ENCODE results near the gene ADGRL3. TPM values are rescaled to one million over a fixed set of nuclear protein-coding genes. Genes with fewer than 3 reads are reported as not detected.
"Not testable (repeated sequence)": the region's sequence is repeated elsewhere in the genome, so short reads cannot be mapped to it uniquely, and the experiment has no call there.

Gene ADGRL3
- polyA plus RNA-seq, 4 donors = 24.8 to 61.0 (median 30.1) TPM

- DNase-seq (ENCODE audit: low read depth in 4 of 4, low spot score in 3 of 4) = no peak
These were observed 723.1 kb downstream of the ADGRL3 start for GRCh38 chr4:61923179-61923578.

- no peak for DNase-seq (ENCODE audit: low read depth in 4 of 4, low spot score in 3 of 4)
These were observed 724.0 kb downstream of the ADGRL3 start for GRCh38 chr4:61924131-61924530.

GRCh38 chr4:61933527-61933926 is 733.4 kb downstream of the ADGRL3 start:
- DNase-seq (ENCODE audit: low read depth in 4 of 4, low spot score in 3 of 4) = no peak

- DNase-seq (ENCODE audit: low read depth in 4 of 4, low spot score in 3 of 4) = no peak
These were observed 734.1 kb downstream of the ADGRL3 start for GRCh38 chr4:61934198-61934597.

- no peak for DNase-seq (ENCODE audit: low read depth in 4 of 4, low spot score in 3 of 4)
These were observed 738.2 kb downstream of the ADGRL3 start for GRCh38 chr4:61938250-61938846.

GRCh38 chr4:61950625-61951024 is 750.5 kb downstream of the ADGRL3 start:
- DNase-seq (ENCODE audit: low read depth in 4 of 4, low spot score in 3 of 4) = no peak

GRCh38 chr4:61953386-61953785 is 753.3 kb downstream of the ADGRL3 start:
- DNase-seq (ENCODE audit: low read depth in 4 of 4, low spot score in 3 of 4) = no peak

- DNase-seq (ENCODE audit: low read depth in 4 of 4, low spot score in 3 of 4) = no peak
These were observed 758.5 kb downstream of the ADGRL3 start for GRCh38 chr4:61958591-61958990.

- no peak for DNase-seq (ENCODE audit: low read depth in 4 of 4, low spot score in 3 of 4)
These were observed 759.0 kb downstream of the ADGRL3 start for GRCh38 chr4:61959087-61959486.

- DNase-seq (ENCODE audit: low read depth in 4 of 4, low spot score in 3 of 4) = no peak
These were observed 784.3 kb downstream of the ADGRL3 start for GRCh38 chr4:61984260-61984909.

GRCh38 chr4:61985426-61985825 is 785.3 kb downstream of the ADGRL3 start:
- DNase-seq (ENCODE audit: low read depth in 4 of 4, low spot score in 3 of 4) = no peak

- not testable (repeated sequence) for DNase-seq (ENCODE audit: low read depth in 4 of 4, low spot score in 3 of 4)
These were observed 786.8 kb downstream of the ADGRL3 start for GRCh38 chr4:61986929-61987328.

- DNase-seq (ENCODE audit: low read depth in 4 of 4, low spot score in 3 of 4) = no peak
These were observed 792.2 kb downstream of the ADGRL3 start for GRCh38 chr4:61992351-61992750.

- DNase-seq (ENCODE audit: low read depth in 4 of 4, low spot score in 3 of 4) = no peak
These were observed 793.9 kb downstream of the ADGRL3 start for GRCh38 chr4:61994036-61994435.

- DNase-seq (ENCODE audit: low read depth in 4 of 4, low spot score in 3 of 4) = no peak
These were observed 795.7 kb downstream of the ADGRL3 start for GRCh38 chr4:61995717-61996340.

- no peak for DNase-seq (ENCODE audit: low read depth in 4 of 4, low spot score in 3 of 4)
These were observed 796.8 kb downstream of the ADGRL3 start for GRCh38 chr4:61996943-61997342.

GRCh38 chr4:61997831-61998230 is 797.7 kb downstream of the ADGRL3 start:
- no peak for DNase-seq (ENCODE audit: low read depth in 4 of 4, low spot score in 3 of 4)

- DNase-seq (ENCODE audit: low read depth in 4 of 4, low spot score in 3 of 4) = no peak
These were observed 803.6 kb downstream of the ADGRL3 start for GRCh38 chr4:62003695-62004094.

- DNase-seq (ENCODE audit: low read depth in 4 of 4, low spot score in 3 of 4) = no peak
These were observed 804.8 kb downstream of the ADGRL3 start for GRCh38 chr4:62004881-62005280.

- no peak for DNase-seq (ENCODE audit: low read depth in 4 of 4, low spot score in 3 of 4)
These were observed 806.0 kb downstream of the ADGRL3 start for GRCh38 chr4:62006108-62006507.

GRCh38 chr4:62015043-62015739 is 815.1 kb downstream of the ADGRL3 start:
- no peak for DNase-seq (ENCODE audit: low read depth in 4 of 4, low spot score in 3 of 4)

- no peak for DNase-seq (ENCODE audit: low read depth in 4 of 4, low spot score in 3 of 4)
These were observed 818.4 kb downstream of the ADGRL3 start for GRCh38 chr4:62018537-62018936.

Measured in left renal pelvis (tissue), 4 donors.